ENCODE results near the gene PLOD3. TPM values are rescaled to one million over a fixed set of nuclear protein-coding genes. Genes with fewer than 3 reads are reported as not detected.

The PLOD3 gene
- total RNA-seq, 2 experiments from 2014 or later, result 9.2 to 30.5 TPM

GRCh38 chr7:101225650-101226049, 8.3 kb upstream of the PLOD3 start:
- H3K79me2 ChIP-seq (ENCODE audit: insufficient read depth, low read depth, low read length), result no peaks in the 10 kb centered on the region
- intact Hi-C loops (cut with micrococcal nuclease; ENCODE audit: unreplicated experiment), result no loop called here
- POLR2A ChIA-PET, result interaction anchor here (0.6 to 0.7 kb wide), 3 partner anchors 8 to 141 kb away, joined by 3 to 9 read pairs (median 3); no protein-coding TSS in a partner anchor
- TF ChIP-seq, protein P1, sequence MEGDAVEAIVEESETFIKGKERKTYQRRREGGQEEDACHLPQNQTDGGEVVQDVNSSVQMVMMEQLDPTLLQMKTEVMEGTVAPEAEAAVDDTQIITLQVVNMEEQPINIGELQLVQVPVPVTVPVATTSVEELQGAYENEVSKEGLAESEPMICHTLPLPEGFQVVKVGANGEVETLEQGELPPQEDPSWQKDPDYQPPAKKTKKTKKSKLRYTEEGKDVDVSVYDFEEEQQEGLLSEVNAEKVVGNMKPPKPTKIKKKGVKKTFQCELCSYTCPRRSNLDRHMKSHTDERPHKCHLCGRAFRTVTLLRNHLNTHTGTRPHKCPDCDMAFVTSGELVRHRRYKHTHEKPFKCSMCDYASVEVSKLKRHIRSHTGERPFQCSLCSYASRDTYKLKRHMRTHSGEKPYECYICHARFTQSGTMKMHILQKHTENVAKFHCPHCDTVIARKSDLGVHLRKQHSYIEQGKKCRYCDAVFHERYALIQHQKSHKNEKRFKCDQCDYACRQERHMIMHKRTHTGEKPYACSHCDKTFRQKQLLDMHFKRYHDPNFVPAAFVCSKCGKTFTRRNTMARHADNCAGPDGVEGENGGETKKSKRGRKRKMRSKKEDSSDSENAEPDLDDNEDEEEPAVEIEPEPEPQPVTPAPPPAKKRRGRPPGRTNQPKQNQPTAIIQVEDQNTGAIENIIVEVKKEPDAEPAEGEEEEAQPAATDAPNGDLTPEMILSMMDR (conservative IDR thresholded peaks at IDR 0.05; ENCODE audit: low read length), result no peak
- no peak for TF ChIP-seq EZH2phosphoT487 (IDR thresholded peaks at IDR 0.05; ENCODE audit: borderline replicate concordance, low read depth, low read length)
- no TSS peak for BruUV-seq (replicated peaks)
- no peaks in the 10 kb centered on the region for H3K9me2 ChIP-seq (ENCODE audit: insufficient read depth, low read length)
- no peak overlapping the region for H3K4me3 ChIP-seq (ENCODE audit: low read depth, low read length, poor library complexity, severe bottlenecking)
- peaks cover 7% of the 10 kb centered on the region for H3K4me1 ChIP-seq (ENCODE audit: insufficient read depth, low read length, poor library complexity, severe bottlenecking)
- no peaks in the 10 kb centered on the region for H3K9me3 ChIP-seq (ENCODE audit: low read length)
- H3K4me2 ChIP-seq (ENCODE audit: low read length), result no peak overlapping the region
- no peaks in the 10 kb centered on the region for H4K20me1 ChIP-seq (ENCODE audit: insufficient read depth, low read length)
- DNase-seq (ENCODE audit: low spot score), result no peak
- CTCF ChIA-PET (ENCODE audit: unreplicated experiment), result no interaction called here
- H2AFZ ChIP-seq (ENCODE audit: low read length), result no peak overlapping the region
- H3K36me3 ChIP-seq (ENCODE audit: insufficient read depth, low read length), result peaks cover 27% of the 10 kb centered on the region
- no peak overlapping the region for H3K27ac ChIP-seq (ENCODE audit: low read depth, low read length, poor library complexity, severe bottlenecking)

- POLR2A ChIA-PET, result no interaction called here
- Histone ChIP-seq H2AFZ (ENCODE audit: low read length) (no peak overlapping the region), H3K27ac (ENCODE audit: low read depth, low read length, poor library complexity, severe bottlenecking) (no peak overlapping the region), H3K79me2 (ENCODE audit: insufficient read depth, low read depth, low read length) (no peaks in the 10 kb centered on the region), H3K4me3 (ENCODE audit: low read depth, low read length, poor library complexity, severe bottlenecking) (no peak overlapping the region), H3K9me3 (ENCODE audit: low read length) (no peaks in the 10 kb centered on the region), H3K4me1 (ENCODE audit: insufficient read depth, low read length, poor library complexity, severe bottlenecking) (peaks cover 17% of the 10 kb centered on the region), H3K9me2 (ENCODE audit: insufficient read depth, low read length) (no peaks in the 10 kb centered on the region), H3K4me2 (ENCODE audit: low read length) (no peak overlapping the region), H3K36me3 (ENCODE audit: insufficient read depth, low read length) (peaks cover 27% of the 10 kb centered on the region), H4K20me1 (ENCODE audit: insufficient read depth, low read length) (no peaks in the 10 kb centered on the region)
- intact Hi-C loops (cut with micrococcal nuclease; ENCODE audit: unreplicated experiment), result no loop called here
- TSS peak; percentile 85 for BruUV-seq (replicated peaks)
- DNase-seq (ENCODE audit: low spot score), result no peak
- TF ChIP-seq, protein P1 (conservative IDR thresholded peaks at IDR 0.05; ENCODE audit: low read length), result no peak
- TF ChIP-seq EZH2phosphoT487 (IDR thresholded peaks at IDR 0.05; ENCODE audit: borderline replicate concordance, low read depth, low read length), result no peak
- CTCF ChIA-PET (ENCODE audit: unreplicated experiment), result no interaction called here
These were observed 6.1 kb upstream of the PLOD3 start for GRCh38 chr7:101223528-101223927.

- POLR2A ChIA-PET, result no interaction called here
- CTCF ChIA-PET (ENCODE audit: unreplicated experiment), result interaction anchor here (0.6 kb wide), 1 partner anchor 614 kb away, joined by 3 read pairs; no protein-coding TSS in a partner anchor
- no TSS peak for BruUV-seq (replicated peaks)
These were observed 5.0 kb upstream of the PLOD3 start for GRCh38 chr7:101222275-101222830.

More at GRCh38 chr7:101222275-101222830, 5.0 kb upstream of the PLOD3 start:
- Histone ChIP-seq H4K20me1 (ENCODE audit: insufficient read depth, low read length) (no peaks in the 10 kb centered on the region), H3K27ac (ENCODE audit: low read depth, low read length, poor library complexity, severe bottlenecking) (no peak overlapping the region), H2AFZ (ENCODE audit: low read length) (no peak overlapping the region), H3K9me3 (ENCODE audit: low read length) (no peaks in the 10 kb centered on the region), H3K4me1 (ENCODE audit: insufficient read depth, low read length, poor library complexity, severe bottlenecking) (peaks cover 11% of the 10 kb centered on the region), H3K79me2 (ENCODE audit: insufficient read depth, low read depth, low read length) (no peaks in the 10 kb centered on the region), H3K9me2 (ENCODE audit: insufficient read depth, low read length) (no peaks in the 10 kb centered on the region), H3K4me3 (ENCODE audit: low read depth, low read length, poor library complexity, severe bottlenecking) (no peak overlapping the region), H3K36me3 (ENCODE audit: insufficient read depth, low read length) (peaks cover 25% of the 10 kb centered on the region), H3K4me2 (ENCODE audit: low read length) (no peak overlapping the region)
- TF ChIP-seq, protein P1 (conservative IDR thresholded peaks at IDR 0.05; ENCODE audit: low read length), result no peak
- intact Hi-C loops (cut with micrococcal nuclease; ENCODE audit: unreplicated experiment), result no loop called here
- no peak for DNase-seq (ENCODE audit: low spot score)
